22Rv1 (cell line): ENCODE results near the gene MGAT4A.

Experiments
- ZFX ChIP-seq: fragments of 450-650 bp; IDR thresholded peaks from 2 replicates; pipeline ENCODE4 v1.6.1; 2017; ENCODE audit warnings: antibody characterized with exemption, borderline replicate concordance
- TF ChIP-seq, protein P1 (sequence below): fragments of 450-650 bp; IDR thresholded peaks from 2 replicates; pipeline ENCODE4 v1.5.1; 2017; ENCODE audit warnings: mild to moderate bottlenecking

GRCh38 chr2:98757904-98758421 lies 27.0 kb upstream of the MGAT4A start:
- TF ChIP-seq, protein P1, sequence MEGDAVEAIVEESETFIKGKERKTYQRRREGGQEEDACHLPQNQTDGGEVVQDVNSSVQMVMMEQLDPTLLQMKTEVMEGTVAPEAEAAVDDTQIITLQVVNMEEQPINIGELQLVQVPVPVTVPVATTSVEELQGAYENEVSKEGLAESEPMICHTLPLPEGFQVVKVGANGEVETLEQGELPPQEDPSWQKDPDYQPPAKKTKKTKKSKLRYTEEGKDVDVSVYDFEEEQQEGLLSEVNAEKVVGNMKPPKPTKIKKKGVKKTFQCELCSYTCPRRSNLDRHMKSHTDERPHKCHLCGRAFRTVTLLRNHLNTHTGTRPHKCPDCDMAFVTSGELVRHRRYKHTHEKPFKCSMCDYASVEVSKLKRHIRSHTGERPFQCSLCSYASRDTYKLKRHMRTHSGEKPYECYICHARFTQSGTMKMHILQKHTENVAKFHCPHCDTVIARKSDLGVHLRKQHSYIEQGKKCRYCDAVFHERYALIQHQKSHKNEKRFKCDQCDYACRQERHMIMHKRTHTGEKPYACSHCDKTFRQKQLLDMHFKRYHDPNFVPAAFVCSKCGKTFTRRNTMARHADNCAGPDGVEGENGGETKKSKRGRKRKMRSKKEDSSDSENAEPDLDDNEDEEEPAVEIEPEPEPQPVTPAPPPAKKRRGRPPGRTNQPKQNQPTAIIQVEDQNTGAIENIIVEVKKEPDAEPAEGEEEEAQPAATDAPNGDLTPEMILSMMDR, result no peak
- no peak for TF ChIP-seq ZFX
